A673 (cell line): ENCODE results near the gene JARID2.

Experiments used
- EZH2 ChIP-seq: fragments of 200-600 bp; sonication (generic); IDR thresholded peaks from 2 replicates; pipeline ENCODE4 v1.6.1; 2017; ENCODE audit warnings: borderline replicate concordance, low read depth, mild to moderate bottlenecking, mixed read lengths, antibody characterized with exemption, low read length; ENCODE audit not compliant: poor library complexity, severe bottlenecking
- TF ChIP-seq, protein P1 (sequence below): fragments of 300-800, 200-600 bp; sonication (generic); conservative IDR thresholded peaks from 2 replicates; pipeline ENCODE4 v1.5.1; 2017; ENCODE audit warnings: low read depth, mild to moderate bottlenecking, antibody characterized with exemption, low read length, moderate library complexity, mixed read lengths

DNA sequence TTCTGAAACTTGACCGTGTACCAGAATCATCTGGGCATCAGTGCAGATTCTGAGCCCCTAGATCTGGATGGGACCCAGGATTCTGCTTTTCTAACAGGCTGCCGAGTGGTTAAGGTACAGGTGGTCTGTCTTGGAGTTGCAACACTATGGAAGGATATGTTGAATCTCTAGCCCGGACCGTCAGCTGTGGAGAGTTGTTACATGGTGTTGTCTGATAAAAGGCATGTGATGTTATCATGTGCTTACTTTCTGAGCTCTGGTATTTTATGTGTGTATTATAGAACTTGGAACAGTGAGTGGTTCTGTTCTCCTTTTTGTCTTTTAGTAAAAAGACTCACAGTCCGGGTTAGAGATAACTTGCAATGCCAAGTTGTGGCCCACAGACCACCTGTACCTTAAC lies 123.0 kb downstream of the JARID2 start:
- TF ChIP-seq, protein P1, sequence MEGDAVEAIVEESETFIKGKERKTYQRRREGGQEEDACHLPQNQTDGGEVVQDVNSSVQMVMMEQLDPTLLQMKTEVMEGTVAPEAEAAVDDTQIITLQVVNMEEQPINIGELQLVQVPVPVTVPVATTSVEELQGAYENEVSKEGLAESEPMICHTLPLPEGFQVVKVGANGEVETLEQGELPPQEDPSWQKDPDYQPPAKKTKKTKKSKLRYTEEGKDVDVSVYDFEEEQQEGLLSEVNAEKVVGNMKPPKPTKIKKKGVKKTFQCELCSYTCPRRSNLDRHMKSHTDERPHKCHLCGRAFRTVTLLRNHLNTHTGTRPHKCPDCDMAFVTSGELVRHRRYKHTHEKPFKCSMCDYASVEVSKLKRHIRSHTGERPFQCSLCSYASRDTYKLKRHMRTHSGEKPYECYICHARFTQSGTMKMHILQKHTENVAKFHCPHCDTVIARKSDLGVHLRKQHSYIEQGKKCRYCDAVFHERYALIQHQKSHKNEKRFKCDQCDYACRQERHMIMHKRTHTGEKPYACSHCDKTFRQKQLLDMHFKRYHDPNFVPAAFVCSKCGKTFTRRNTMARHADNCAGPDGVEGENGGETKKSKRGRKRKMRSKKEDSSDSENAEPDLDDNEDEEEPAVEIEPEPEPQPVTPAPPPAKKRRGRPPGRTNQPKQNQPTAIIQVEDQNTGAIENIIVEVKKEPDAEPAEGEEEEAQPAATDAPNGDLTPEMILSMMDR: no peak
- TF ChIP-seq EZH2: no peak
